Hepatocyte (in vitro differentiated cells): ENCODE results near the gene MYO5C. TPM values are rescaled to one million over a fixed set of nuclear protein-coding genes. Genes with fewer than 3 reads are reported as not detected.

ENCODE experiments used
- DNase-seq: peaks from one replicate; pipeline ENCODE4 v3.0.0-alpha.2; 2016; ENCODE audit warnings: low spot score
- H2AFZ ChIP-seq: fragments of 200-600 bp; sonication (generic); 2 replicates; pipeline ENCODE4 v1.6.0; 2016; ENCODE audit warnings: antibody characterized with exemption, mild to moderate bottlenecking
- H3K27ac ChIP-seq: fragments of 200-600 bp; sonication (generic); 2 replicates; pipeline ENCODE4 v1.5.1; 2016; ENCODE audit warnings: mild to moderate bottlenecking
- H3K27me3 ChIP-seq: fragments of 200-600 bp; sonication (generic); 2 replicates; pipeline ENCODE4 v1.6.1; 2016
- H3K36me3 ChIP-seq: fragments of 200-600 bp; sonication (generic); replicated peaks from 2 replicates; pipeline ENCODE4 v1.5.1; 2016; ENCODE audit warnings: low read depth; ENCODE audit not compliant: insufficient read depth
- H3K4me1 ChIP-seq: fragments of 200-600 bp; sonication (generic); 2 replicates; pipeline ENCODE4 v1.5.1; 2016; ENCODE audit warnings: mild to moderate bottlenecking, moderate library complexity; ENCODE audit not compliant: insufficient read depth
- H3K4me2 ChIP-seq: fragments of 200-600 bp; sonication (generic); 2 replicates; pipeline ENCODE4 v1.6.0; 2016
- H3K4me3 ChIP-seq: fragments of 200-600 bp; sonication (generic); 2 replicates; pipeline ENCODE4 v1.5.1; 2016; ENCODE audit warnings: mild to moderate bottlenecking
- H3K79me2 ChIP-seq: fragments of 200-600 bp; sonication (generic); 2 replicates; pipeline ENCODE4 v1.6.0; 2017; ENCODE audit warnings: mild to moderate bottlenecking
- H3K9me2 ChIP-seq: fragments of 200-600 bp; sonication (generic); replicated peaks from 2 replicates; pipeline ENCODE4 v1.6.0; 2017; ENCODE audit warnings: mild to moderate bottlenecking; ENCODE audit not compliant: insufficient read depth
- H3K9me3 ChIP-seq: fragments of 200-600 bp; sonication (generic); 2 replicates; pipeline ENCODE4 v1.5.1; 2016; ENCODE audit warnings: low read depth, mild to moderate bottlenecking
- H4K20me1 ChIP-seq: fragments of 200-600 bp; sonication (generic); 2 replicates; pipeline ENCODE4 v1.6.0; 2016; ENCODE audit warnings: mild to moderate bottlenecking; ENCODE audit not compliant: insufficient read depth, poor library complexity, severe bottlenecking
- CTCF ChIP-seq: fragments of 200-600 bp; sonication (generic); IDR thresholded peaks from 2 replicates; pipeline ENCODE4 v1.5.1; 2016; ENCODE audit warnings: antibody characterized with exemption, mild to moderate bottlenecking; ENCODE audit not compliant: poor library complexity
- EZH2 ChIP-seq: fragments of 200-600 bp; sonication (generic); IDR thresholded peaks from 2 replicates; pipeline ENCODE4 v1.6.1; 2016; ENCODE audit warnings: antibody characterized with exemption, mild to moderate bottlenecking, borderline replicate concordance
- EZH2phosphoT487 ChIP-seq: fragments of 200-600 bp; sonication (generic); IDR thresholded peaks from one replicate; pipeline ENCODE4 v1.6.1; 2018; ENCODE audit warnings: antibody characterized with exemption, mild to moderate bottlenecking, low read depth, moderate library complexity; ENCODE audit not compliant: unreplicated experiment, severe bottlenecking
- WGBS: methylation state at CpG from one replicate; pipeline ENCODE4 v1.1.6; 2016; ENCODE audit warnings: low lambda C conversion rate; ENCODE audit errors: missing lambda C conversion rate; 5-methylcytosine and 5-hydroxymethylcytosine counted together
- polyA plus RNA-seq: library from polyadenylated mRNA; unstranded; fragments of >200 nt; fragmentation: Nextera tagmentation; extraction: Ambion mirVana; gene quantifications from 2 replicates; pipeline ENCODE4 v1.2.1, GENCODE V29; 2016
- total RNA-seq: library from RNA; depleted of rRNA; stranded (reverse); fragments of >200 nt; gene quantifications from 2 replicates; pipeline ENCODE4 v1.2.3, GENCODE V29; 2014

MYO5C gene
- total and polyA plus RNA-seq, 2 experiments from 2014 or later, result 10.2 to 18.2 TPM

GRCh38 chr15:52307847-52308246, 12.2 kb upstream of the MYO5C start:
- Histone ChIP-seq H3K27ac (no peak overlapping the region), H3K79me2 (no peaks in the 10 kb centered on the region), H3K4me1 (no peaks in the 10 kb centered on the region), H3K9me3 (no peaks in the 10 kb centered on the region), H3K4me2 (no peak overlapping the region), H3K4me3 (no peak overlapping the region), H3K36me3 (no peaks in the 10 kb centered on the region), H2AFZ (no peak overlapping the region), H4K20me1 (no peaks in the 10 kb centered on the region), H3K9me2 (no peaks in the 10 kb centered on the region), H3K27me3 (no peaks in the 10 kb centered on the region)
- no peak for TF ChIP-seq EZH2phosphoT487
- TF ChIP-seq CTCF, result no peak
- TF ChIP-seq EZH2, result no peak
- WGBS, result 95% methylated on average over 4 of the region's 4 CpGs
- no peak for DNase-seq

GRCh38 chr15:52306270-52306669, 10.7 kb upstream of the MYO5C start:
- Histone ChIP-seq H4K20me1 (no peaks in the 10 kb centered on the region), H3K4me2 (no peak overlapping the region)
- 100% methylated on average over 1 of the region's 1 CpG for WGBS

GRCh38 chr15:52303093-52303772, 7.6 kb upstream of the MYO5C start:
- H3K9me3 ChIP-seq, result no peaks in the 10 kb centered on the region
- TF ChIP-seq EZH2phosphoT487, result no peak

More at GRCh38 chr15:52306270-52306669, 10.7 kb upstream of the MYO5C start:
- no peak overlapping the region for H2AFZ ChIP-seq
- no peaks in the 10 kb centered on the region for H3K9me2 ChIP-seq
- no peak for DNase-seq
- no peak for TF ChIP-seq EZH2
- no peaks in the 10 kb centered on the region for H3K79me2 ChIP-seq
- no peak overlapping the region for H3K27ac ChIP-seq
- no peak overlapping the region for H3K4me3 ChIP-seq
- H3K27me3 ChIP-seq, result no peaks in the 10 kb centered on the region
- H3K9me3 ChIP-seq, result no peaks in the 10 kb centered on the region
- H3K4me1 ChIP-seq, result no peaks in the 10 kb centered on the region
- H3K36me3 ChIP-seq, result no peaks in the 10 kb centered on the region

GRCh38 chr15:52301265-52301847, 5.8 kb upstream of the MYO5C start:
- no peaks in the 10 kb centered on the region for H4K20me1 ChIP-seq
- no peak overlapping the region for H3K27ac ChIP-seq
- TF ChIP-seq EZH2phosphoT487, result no peak
- no peak for TF ChIP-seq CTCF
- H3K79me2 ChIP-seq, result no peaks in the 10 kb centered on the region
- no peak overlapping the region for H3K4me2 ChIP-seq
- no peaks in the 10 kb centered on the region for H3K36me3 ChIP-seq
- no peaks in the 10 kb centered on the region for H3K4me1 ChIP-seq
- no peaks in the 10 kb centered on the region for H3K27me3 ChIP-seq
- no peaks in the 10 kb centered on the region for H3K9me2 ChIP-seq
- no peak overlapping the region for H3K4me3 ChIP-seq
- no peak overlapping the region for H2AFZ ChIP-seq
- no peak for DNase-seq
- no peaks in the 10 kb centered on the region for H3K9me3 ChIP-seq
- WGBS, result 81% methylated on average over 2 of the region's 2 CpGs

More at GRCh38 chr15:52303093-52303772, 7.6 kb upstream of the MYO5C start:
- no peak overlapping the region for H3K27ac ChIP-seq
- no peaks in the 10 kb centered on the region for H3K27me3 ChIP-seq
- no peaks in the 10 kb centered on the region for H3K9me2 ChIP-seq
- no peak overlapping the region for H3K4me2 ChIP-seq
- no peak for DNase-seq
- H3K36me3 ChIP-seq, result no peaks in the 10 kb centered on the region
- H3K79me2 ChIP-seq, result no peaks in the 10 kb centered on the region
- H4K20me1 ChIP-seq, result no peaks in the 10 kb centered on the region
- 53% methylated on average over 3 of the region's 3 CpGs for WGBS
- no peaks in the 10 kb centered on the region for H3K4me1 ChIP-seq
- H3K4me3 ChIP-seq, result no peak overlapping the region
- H2AFZ ChIP-seq, result no peak overlapping the region
